Mucosa of descending colon (tissue), 3 donors: ENCODE results near the gene PAK6. TPM values are rescaled to one million over a fixed set of nuclear protein-coding genes. Genes with fewer than 3 reads are reported as not detected.

Source experiments
- ATAC-seq: fragments of 200-7000 bp; cut with Tn5 transposase; one replicate; pipeline ENCODE4 v1.9.1; 2020; ENCODE audit warnings: mild to moderate bottlenecking, moderate library complexity
- DNase-seq, 3 donors: peaks; one replicate each; pipeline ENCODE4 v3.0.0-alpha.2; 2020
- H3K36me3 ChIP-seq: fragments of 200-600 bp; one replicate; pipeline ENCODE4 v1.8.0; 2021; ENCODE audit warnings: low read depth, mild to moderate bottlenecking
- H3K4me1 ChIP-seq: fragments of 200-600 bp; one replicate; pipeline ENCODE4 v1.8.0; 2021; ENCODE audit warnings: low read depth, mild to moderate bottlenecking
- H3K4me3 ChIP-seq: fragments of 200-600 bp; one replicate; pipeline ENCODE4 v1.8.0; 2021; ENCODE audit warnings: mild to moderate bottlenecking
- H3K9me3 ChIP-seq: fragments of 200-600 bp; one replicate; pipeline ENCODE4 v1.8.0; 2021; ENCODE audit warnings: mild to moderate bottlenecking
- intact Hi-C, 2 donors: fragments of 100-400 bp; cut with DNase I in 1 of 2; cut with micrococcal nuclease in 1 of 2; formaldehyde crosslinking; loops; one replicate each; pipeline versions ENCODE4 v1.11.0 to v1.11.1; 2022; cut with DNase I, micrococcal nuclease
- total RNA-seq, 3 donors: library from RNA; stranded (reverse); fragmentation: NEBNext Ultra II Directional in 2 of 3; extraction: Animal tissue kit (Norgen Biotek cat#: 25700) in 2 of 3; gene quantifications; one replicate each; pipeline versions ENCODE4 v1.2.1 to v1.2.4, GENCODE V29; 2021 to 2023
- TF ChIP-seq, protein P1 (sequence below): fragments of 200-600 bp; IDR thresholded peaks from one replicate; pipeline ENCODE4 v1.8.0; 2022; ENCODE audit warnings: antibody characterized with exemption, mild to moderate bottlenecking
- donor health status: DM: no; HTN: no; CAD: no; lungs with moderate emphysema.
- donor health status: DM: no; HTN: no; CAD: no.
- donor health status: DM: no; HTN: yes; CAD: no.

Gene PAK6
- total RNA-seq, 3 donors from 2014 or later: 0.98 to 3.1 (median 2.7) TPM

- Histone ChIP-seq H3K4me1 (peaks cover 14% of the 10 kb centered on the region), H3K9me3 (no peaks in the 10 kb centered on the region), H3K36me3 (no peaks in the 10 kb centered on the region), H3K4me3 (no peak overlapping the region)
- TF ChIP-seq, protein P1, sequence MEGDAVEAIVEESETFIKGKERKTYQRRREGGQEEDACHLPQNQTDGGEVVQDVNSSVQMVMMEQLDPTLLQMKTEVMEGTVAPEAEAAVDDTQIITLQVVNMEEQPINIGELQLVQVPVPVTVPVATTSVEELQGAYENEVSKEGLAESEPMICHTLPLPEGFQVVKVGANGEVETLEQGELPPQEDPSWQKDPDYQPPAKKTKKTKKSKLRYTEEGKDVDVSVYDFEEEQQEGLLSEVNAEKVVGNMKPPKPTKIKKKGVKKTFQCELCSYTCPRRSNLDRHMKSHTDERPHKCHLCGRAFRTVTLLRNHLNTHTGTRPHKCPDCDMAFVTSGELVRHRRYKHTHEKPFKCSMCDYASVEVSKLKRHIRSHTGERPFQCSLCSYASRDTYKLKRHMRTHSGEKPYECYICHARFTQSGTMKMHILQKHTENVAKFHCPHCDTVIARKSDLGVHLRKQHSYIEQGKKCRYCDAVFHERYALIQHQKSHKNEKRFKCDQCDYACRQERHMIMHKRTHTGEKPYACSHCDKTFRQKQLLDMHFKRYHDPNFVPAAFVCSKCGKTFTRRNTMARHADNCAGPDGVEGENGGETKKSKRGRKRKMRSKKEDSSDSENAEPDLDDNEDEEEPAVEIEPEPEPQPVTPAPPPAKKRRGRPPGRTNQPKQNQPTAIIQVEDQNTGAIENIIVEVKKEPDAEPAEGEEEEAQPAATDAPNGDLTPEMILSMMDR: no peak
- intact Hi-C loops: no loop called here
- DNase-seq: peak in 2 of 3 donors; percentile 15 to 16
- no peak for ATAC-seq
Measured at GRCh38 chr15:40250771-40251483, 12.1 kb downstream of the PAK6 start.

DNA sequence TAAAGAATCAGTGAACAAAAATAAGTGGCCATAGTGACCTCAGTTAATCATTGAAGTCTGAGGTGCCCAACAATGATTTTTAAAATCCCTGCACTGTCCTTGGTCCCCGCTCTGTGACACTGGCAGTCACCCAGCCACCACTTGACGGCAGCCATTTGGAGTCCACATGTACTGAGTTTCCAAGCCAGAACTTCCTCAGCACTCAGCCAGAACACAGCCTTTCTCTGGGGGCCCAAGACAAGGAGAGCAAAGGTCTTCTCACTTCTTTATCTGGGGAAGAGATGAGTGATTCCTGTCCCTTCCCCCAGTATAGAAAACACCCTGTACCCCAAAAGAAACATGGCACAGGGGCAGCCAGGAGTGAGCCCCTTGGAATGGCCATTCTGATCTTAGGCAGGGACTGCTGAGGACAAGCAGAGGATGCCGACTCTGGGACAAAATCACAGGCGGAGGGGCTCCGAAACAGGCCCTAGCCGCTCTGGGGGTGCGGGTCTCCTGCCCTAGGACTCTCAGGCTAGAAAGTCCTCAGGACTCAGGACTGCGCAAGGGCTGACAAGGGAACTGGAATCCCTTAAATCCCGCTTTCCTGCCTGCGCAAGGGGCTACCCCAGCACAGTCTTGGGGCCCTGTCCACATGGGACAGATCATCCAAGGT lies 12.8 kb downstream of the PAK6 start:
- Histone ChIP-seq H3K4me3 (no peak overlapping the region), H3K36me3 (no peaks in the 10 kb centered on the region), H3K9me3 (no peaks in the 10 kb centered on the region), H3K4me1 (peaks cover 14% of the 10 kb centered on the region)
- intact Hi-C loops: no loop called here
- ATAC-seq (no peak), DNase-seq (peak in 2 of 3 donors; percentile 10 to 31)
- TF ChIP-seq, protein P1: no peak

GRCh38 chr15:40252141-40252437 lies 13.2 kb downstream of the PAK6 start:
- ATAC-seq (peak; percentile 17), DNase-seq (no peak)
- H3K4me3 ChIP-seq: no peak overlapping the region
- TF ChIP-seq, protein P1: no peak
- no peaks in the 10 kb centered on the region for H3K36me3 ChIP-seq
- intact Hi-C loops: no loop called here
- peaks cover 14% of the 10 kb centered on the region for H3K4me1 ChIP-seq
- no peaks in the 10 kb centered on the region for H3K9me3 ChIP-seq

- intact Hi-C loops: no loop called here
- Histone ChIP-seq H3K9me3 (no peaks in the 10 kb centered on the region), H3K36me3 (no peaks in the 10 kb centered on the region), H3K4me3 (peak overlapping the region; percentile 14), H3K4me1 (peaks cover 14% of the 10 kb centered on the region)
- TF ChIP-seq, protein P1: no peak
- ATAC-seq (peak; percentile 85), DNase-seq (peak; percentile 64 to 72 (median 69))
Measured at GRCh38 chr15:40252438-40253166, 13.7 kb downstream of the PAK6 start.

GRCh38 chr15:40253167-40253790 lies 14.4 kb downstream of the PAK6 start:
- intact Hi-C loops: no loop called here
- peak; percentile 2 for ATAC-seq
- DNase-seq: peak in 1 of 3 donors; percentile 45
- Histone ChIP-seq H3K4me3 (peak overlapping the region; percentile 14), H3K9me3 (no peaks in the 10 kb centered on the region), H3K36me3 (no peaks in the 10 kb centered on the region), H3K4me1 (peaks cover 14% of the 10 kb centered on the region)
- TF ChIP-seq, protein P1: no peak
